HG03066 (cell line): Measurements from ENCODE around the gene LYRM2.

Source experiments
- ATAC-seq: cut with Tn5 transposase; IDR thresholded peaks from one replicate; pipeline ENCODE4 v1.9.1; 2021; ENCODE audit warnings: low read depth; ENCODE audit not compliant: unreplicated experiment

LYRM2 gene

DNA sequence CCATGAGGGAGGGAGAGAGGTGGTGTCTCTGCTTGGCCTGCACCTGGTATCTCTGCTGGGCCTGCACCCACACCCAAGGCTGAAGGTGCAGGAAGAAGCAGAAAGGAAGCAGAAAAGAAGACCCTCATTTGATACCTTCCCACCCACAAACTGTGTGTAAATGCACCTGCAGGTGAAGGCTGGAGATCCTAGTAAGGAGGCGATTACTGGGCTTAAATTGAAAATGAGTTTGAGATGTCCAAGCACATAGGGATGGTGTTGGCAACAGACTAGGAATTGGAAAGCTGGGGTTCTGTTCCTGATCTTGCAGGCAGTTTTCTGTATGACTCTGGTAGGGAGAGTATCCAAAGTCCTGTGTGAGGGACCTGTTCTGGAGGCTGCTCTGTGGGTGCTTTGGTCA, 74.7 kb downstream of the LYRM2 start:
- no peak for ATAC-seq

- ATAC-seq, result no peak
These were observed 76.2 kb downstream of the LYRM2 start for GRCh38 chr6:89562093-89562973.

GRCh38 chr6:89559487-89559886, 79.1 kb downstream of the LYRM2 start:
- no peak for ATAC-seq

- no peak for ATAC-seq
These were observed 82.7 kb downstream of the LYRM2 start for GRCh38 chr6:89555806-89556205.

GRCh38 chr6:89555031-89555430, 83.5 kb downstream of the LYRM2 start:
- ATAC-seq, result no peak

DNA sequence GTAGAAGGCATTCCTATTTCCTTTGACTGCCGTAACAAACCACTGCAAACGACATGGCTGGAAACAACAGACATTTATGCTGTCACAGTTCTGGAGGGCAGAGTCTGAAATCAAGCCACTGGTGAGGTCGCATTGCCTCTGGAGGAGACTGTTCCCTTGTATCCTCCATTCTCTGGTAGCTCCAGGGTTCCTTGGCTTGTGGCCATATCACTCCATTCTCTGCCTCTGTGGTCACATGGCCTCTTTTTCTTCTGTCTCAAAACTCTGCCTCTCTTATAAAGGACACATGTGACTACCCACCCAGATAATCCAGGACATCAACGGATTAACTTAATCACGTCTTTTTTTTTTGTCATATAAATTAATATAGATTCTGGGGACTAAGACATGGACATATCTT, 84.4 kb downstream of the LYRM2 start:
- no peak for ATAC-seq

GRCh38 chr6:89553431-89553830, 85.1 kb downstream of the LYRM2 start:
- no peak for ATAC-seq

GRCh38 chr6:89547281-89547680, 91.3 kb downstream of the LYRM2 start:
- ATAC-seq, result no peak

GRCh38 chr6:89542866-89543265, 95.7 kb downstream of the LYRM2 start:
- no peak for ATAC-seq

GRCh38 chr6:89542081-89542857, 96.3 kb downstream of the LYRM2 start:
- ATAC-seq, result no peak

GRCh38 chr6:89539779-89540178, 98.8 kb downstream of the LYRM2 start:
- ATAC-seq, result no peak

DNA sequence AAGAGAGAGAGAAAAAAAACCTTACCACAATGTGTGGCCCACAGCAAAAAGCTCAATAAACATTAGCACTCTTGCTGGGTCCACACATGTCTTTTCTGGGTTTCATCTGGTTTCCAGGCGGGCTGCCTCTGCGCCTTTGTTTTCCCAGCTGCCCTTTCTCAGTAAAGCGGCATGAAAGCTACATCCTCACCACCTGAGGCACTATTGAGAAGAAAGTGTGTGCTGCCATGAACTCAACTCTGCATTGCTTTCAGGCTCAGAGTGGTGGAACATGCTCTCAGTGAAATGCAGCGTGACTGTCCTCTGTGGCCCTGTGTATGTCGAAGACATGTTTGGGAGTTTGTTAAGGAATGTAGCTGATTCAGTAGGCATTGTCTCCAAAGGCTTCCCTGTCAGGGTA, 102.3 kb downstream of the LYRM2 start:
- ATAC-seq, result no peak

DNA sequence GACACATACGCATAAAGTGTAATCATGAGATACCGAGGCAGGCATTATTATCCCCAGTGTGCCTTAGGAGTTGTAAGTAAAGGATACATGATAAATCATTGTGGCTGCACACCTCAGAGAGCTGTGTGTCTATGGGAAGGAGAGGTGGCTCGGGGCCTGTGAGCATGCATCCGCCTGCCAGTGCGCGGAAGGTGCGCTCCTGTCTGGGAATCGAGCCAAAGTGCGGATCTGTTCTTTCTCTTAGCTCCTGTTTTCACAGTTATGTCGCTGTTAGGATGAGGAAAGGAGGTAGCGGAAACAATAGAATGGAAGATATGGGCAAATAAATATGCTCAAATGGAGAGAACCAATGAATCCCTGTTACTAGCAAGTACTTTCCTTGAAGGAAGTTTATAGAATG, 107.6 kb downstream of the LYRM2 start:
- ATAC-seq, result no peak

- no peak for ATAC-seq
These were observed 109.7 kb downstream of the LYRM2 start for GRCh38 chr6:89528866-89529265.

GRCh38 chr6:89527634-89528033, 110.9 kb downstream of the LYRM2 start:
- no peak for ATAC-seq

DNA sequence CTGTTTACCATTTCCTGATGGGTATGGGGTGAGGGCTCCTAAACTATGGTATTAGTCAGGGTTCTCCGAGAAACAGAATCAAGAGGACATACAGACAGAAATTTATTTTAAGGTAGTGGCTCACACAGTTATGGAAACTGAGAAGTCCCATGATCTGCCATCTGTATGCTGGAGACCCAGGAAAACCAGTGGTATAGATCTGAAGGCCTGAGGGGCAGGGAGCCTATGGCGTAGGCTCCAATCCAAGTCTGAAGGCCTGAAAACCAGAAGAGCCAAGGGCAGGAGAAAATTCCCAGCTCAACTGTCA, 112.0 kb downstream of the LYRM2 start:
- no peak for ATAC-seq

DNA sequence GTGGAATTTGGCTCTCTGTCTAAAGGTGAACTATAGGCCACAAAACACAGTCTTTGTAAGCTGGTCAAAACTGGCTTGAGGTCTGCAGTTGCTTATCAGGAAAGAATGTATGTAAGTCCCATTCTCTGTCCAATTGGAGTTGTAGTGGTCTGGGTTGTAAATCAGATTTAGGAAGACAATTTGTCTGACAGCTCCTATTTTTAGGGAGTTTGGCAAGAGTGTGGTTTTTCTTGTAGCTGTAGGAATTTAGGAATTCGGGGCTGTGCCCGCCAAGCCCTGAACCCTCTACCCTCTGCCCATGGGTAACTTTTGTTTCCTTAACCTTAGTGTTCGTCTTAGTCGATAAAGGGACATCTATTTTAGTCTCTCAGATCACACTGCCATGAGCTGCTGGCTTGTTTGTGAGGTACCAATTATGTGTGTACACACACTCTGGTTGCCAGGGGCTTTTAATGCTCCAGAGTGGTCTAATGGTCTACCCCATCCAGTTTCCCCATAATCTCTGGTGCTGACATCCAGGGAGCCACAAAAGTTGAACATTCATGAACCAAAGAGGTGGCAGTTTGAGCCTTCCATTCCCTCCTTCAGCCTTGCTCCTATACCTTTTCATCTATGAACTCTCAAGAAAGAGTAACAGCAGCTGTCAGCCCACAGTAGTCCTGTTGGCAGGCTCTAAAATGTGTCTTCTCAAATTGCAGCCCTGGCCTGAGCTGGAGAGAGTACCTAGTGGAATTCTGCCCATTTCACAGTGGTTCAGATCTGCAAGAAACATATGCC, 112.6 kb downstream of the LYRM2 start:
- no peak for ATAC-seq

DNA sequence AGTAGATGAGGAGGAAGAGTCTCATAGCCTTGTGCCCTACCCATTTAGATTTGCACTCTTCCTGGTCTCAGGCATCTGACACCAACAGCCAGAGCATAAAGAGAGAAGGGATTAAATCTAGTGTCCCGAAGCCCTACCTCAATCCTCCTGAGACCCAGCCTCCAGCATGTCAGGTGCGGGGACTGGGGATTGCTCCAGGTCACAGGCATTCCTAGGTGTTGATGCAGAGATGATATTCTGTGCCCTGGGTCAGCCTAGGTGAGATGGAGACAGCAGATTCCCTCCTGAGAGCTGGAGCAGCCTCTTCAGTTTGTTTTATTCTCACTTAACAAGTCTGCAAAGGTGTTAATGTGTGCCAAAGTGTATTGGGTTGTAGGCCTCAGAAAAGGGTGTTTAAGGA, 115.8 kb downstream of the LYRM2 start:
- no peak for ATAC-seq

DNA sequence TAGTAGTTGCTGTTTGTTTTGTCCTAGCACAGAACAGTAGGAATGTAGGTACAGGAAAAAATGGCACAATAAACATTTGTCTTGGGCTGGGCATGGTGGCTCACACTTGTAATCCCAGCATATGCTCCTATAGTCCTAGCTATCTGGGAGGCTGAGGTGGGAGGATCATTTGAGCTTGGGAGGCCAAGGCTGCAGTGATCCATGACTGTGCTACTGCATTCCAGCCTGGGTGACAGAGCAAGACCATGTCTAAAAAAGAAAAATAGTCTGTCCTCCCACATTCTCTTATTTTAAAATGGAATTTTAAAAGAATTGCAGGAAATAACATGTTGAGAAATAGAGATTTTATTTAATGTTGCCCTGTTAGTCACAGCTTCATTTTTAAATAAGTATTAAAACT, 117.8 kb downstream of the LYRM2 start:
- ATAC-seq, result no peak

DNA sequence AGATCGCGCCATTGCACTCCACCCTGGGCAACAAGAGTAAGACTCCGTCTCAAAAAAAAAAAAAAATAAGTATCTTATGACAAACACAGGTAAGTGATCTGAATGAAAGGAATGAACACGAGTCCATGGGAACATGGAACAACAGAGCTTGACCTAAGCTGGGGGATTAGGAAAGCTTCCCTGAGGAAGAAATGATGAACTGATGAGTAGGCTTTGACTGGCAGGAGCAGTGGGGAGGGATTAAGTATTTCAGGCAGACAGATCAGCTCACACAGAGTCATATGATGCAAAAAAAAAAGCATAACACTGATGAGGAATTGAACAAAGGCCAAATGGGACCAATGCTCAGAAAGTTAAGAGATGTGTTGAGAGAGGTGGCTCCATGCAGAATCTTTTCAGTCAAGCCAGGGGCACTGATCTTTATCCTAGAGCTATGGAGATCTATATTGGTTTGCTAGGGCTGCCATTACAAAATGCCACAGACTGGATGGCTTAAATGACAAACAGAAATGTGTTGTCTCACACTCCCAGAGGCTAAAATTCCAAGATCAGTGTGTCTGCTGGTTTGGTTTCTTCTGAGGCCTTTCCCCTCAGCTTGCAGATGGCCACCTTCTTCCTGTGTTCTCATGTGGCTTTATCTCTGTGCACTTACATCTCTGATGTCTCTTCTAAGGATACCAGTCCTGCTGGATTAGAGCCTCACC, 120.0 kb downstream of the LYRM2 start:
- no peak for ATAC-seq
